Measurements from ENCODE around the gene DUSP9. TPM values are rescaled to one million over a fixed set of nuclear protein-coding genes. Genes with fewer than 3 reads are reported as not detected.

The DUSP9 gene
- total and polyA plus RNA-seq, 2 donors (not counting 3 experiments of a cell fraction or from before 2014, with no cell fraction given) = 0.04 TPM; not detected in 1

DNA sequence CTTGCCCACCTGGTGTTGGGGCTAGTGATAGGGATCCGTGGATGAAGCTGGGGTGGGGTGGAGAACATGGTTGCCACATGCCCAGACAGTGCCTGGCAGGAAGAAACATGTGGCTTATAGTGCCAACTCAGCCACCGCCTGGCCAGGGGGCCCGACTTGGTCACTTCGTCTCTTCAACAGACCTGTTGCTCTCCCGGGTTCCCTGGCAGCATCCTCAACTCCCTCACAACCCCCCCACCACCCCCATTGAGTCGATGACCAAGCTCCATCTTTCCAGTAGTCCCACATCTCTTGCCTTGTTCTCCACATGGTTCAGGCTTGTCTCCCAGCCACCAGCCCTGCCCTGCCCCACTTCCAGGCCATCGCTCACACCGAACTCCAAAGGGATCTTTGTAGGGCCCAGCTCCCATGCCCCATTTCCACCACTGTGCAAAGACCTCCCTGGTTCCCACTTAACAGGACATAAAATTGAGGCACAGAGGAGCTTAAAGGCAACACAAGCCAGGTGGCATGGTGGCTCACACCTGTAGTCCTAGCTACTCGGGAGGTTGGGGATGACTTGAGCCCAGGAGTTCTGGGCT lies 18.8 kb downstream of the DUSP9 start:
- H2AFZ ChIP-seq (ENCODE audit: low read depth, low read length) = no peak overlapping the region
- FAIRE-seq = no peak
- dilution Hi-C loops (cut with MboI; ENCODE audit: extremely low pct_ligation_motif_present, low sequenced_read_pairs) = no loop called here
- BruUV-seq (replicated peaks) = no TSS peak
- no peak overlapping the region for H3K9ac ChIP-seq (replicated peaks; ENCODE audit: extremely low read depth, insufficient read depth, low read length)
- ChIA-PET POLR2A (no interaction called here), CTCF (interaction anchor here (1.0 to 6.8 kb wide), 6 partner anchors 10 to 127 kb away, joined by 4 to 89 read pairs (median 10); no protein-coding TSS in a partner anchor)
- TF ChIP-seq GATA2 (IDR thresholded peaks at IDR 0.05; ENCODE audit: insufficient read depth, insufficient read length, low read depth, low read length) (no peak), FOS (IDR thresholded peaks at IDR 0.05; ENCODE audit: borderline replicate concordance, insufficient read depth, low read length) (no peak), POLR2AphosphoS5 (IDR thresholded peaks at IDR 0.05; ENCODE audit: insufficient read depth, low read depth, low read length) (no peak), POLR2A (IDR thresholded peaks at IDR 0.05; ENCODE audit: low read depth, low read length) (no peak), EZH2 (IDR thresholded peaks at IDR 0.05; ENCODE audit: borderline replicate concordance, low read depth, low read length, severe bottlenecking) (no peak), CTCF (IDR thresholded peaks at IDR 0.05; ENCODE audit: extremely low read depth in 1 of 2, insufficient read depth in 1 of 2, low read depth in 1 of 2, low read length in 2 of 2) (no peak), JUN (IDR thresholded peaks at IDR 0.05; ENCODE audit: borderline replicate concordance, insufficient read depth, insufficient read length, low read depth) (no peak), MYC (IDR thresholded peaks at IDR 0.05; ENCODE audit: low read depth, low read length) (no peak)
- TF ChIP-seq, protein P1, sequence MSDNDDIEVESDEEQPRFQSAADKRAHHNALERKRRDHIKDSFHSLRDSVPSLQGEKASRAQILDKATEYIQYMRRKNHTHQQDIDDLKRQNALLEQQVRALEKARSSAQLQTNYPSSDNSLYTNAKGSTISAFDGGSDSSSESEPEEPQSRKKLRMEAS (IDR thresholded peaks at IDR 0.05; ENCODE audit: insufficient read depth, insufficient read length) = no peak
- H3K4me1 ChIP-seq (ENCODE audit: control insufficient read depth, extremely low read depth, insufficient read depth, low read length) = no peaks in the 10 kb centered on the region
- H3K4me2 ChIP-seq (ENCODE audit: insufficient read depth, low read length) = no peak overlapping the region
- H3K4me3 ChIP-seq (replicated peaks in 1 of 3; ENCODE audit: insufficient read depth in 1 of 3, low read depth in 1 of 3, low read length in 3 of 3) = no peak overlapping the region
- H3K36me3 ChIP-seq (ENCODE audit: control insufficient read depth in 2 of 2, extremely low read depth in 1 of 2, insufficient read depth in 2 of 2, low read length in 2 of 2) = no peaks in the 10 kb centered on the region
- no peaks in the 10 kb centered on the region for H3K79me2 ChIP-seq (ENCODE audit: control insufficient read depth, insufficient read depth, low read length)
- intact Hi-C loops (cut with micrococcal nuclease) = no loop called here
- H4K20me1 ChIP-seq (replicated peaks; ENCODE audit: control insufficient read depth, extremely low read depth, insufficient read depth, low read length) = no peaks in the 10 kb centered on the region
- no peaks in the 10 kb centered on the region for H3K9me3 ChIP-seq (replicated peaks; ENCODE audit: control insufficient read depth, insufficient read depth, low read length)
- H3K27me3 ChIP-seq (ENCODE audit: control insufficient read depth in 2 of 2, insufficient read depth in 2 of 2, low read length in 2 of 2) = peaks cover 1 to 11% of the 10 kb centered on the region in 2 experiments
- no peak overlapping the region for H3K27ac ChIP-seq (ENCODE audit: insufficient read depth, low read depth, low read length)
- no peaks in the 10 kb centered on the region for H3K9me1 ChIP-seq (replicated peaks; ENCODE audit: control insufficient read depth, extremely low read depth, insufficient read depth, low read length)
- DNase-seq (ENCODE audit: low read depth, low spot score) = no peak
